GM12878 (cell line): ENCODE measurements around the gene ATP4A. TPM values are rescaled to one million over a fixed set of nuclear protein-coding genes. Genes with fewer than 3 reads are reported as not detected.

ENCODE experiments used
- MEF2A ChIP-seq: IDR thresholded peaks from 2 replicates; pipeline ENCODE4 v1.6.1; 2011; ENCODE audit warnings: low read depth, mild to moderate bottlenecking, low read length, moderate library complexity; ENCODE audit not compliant: insufficient read depth
- SREBF1 ChIP-seq: IDR thresholded peaks from 2 replicates; pipeline ENCODE4 v1.6.1; 2012; ENCODE audit warnings: mild to moderate bottlenecking, low read length
- polyA plus RNA-seq, 11 experiments: library from polyadenylated mRNA; depleted of rRNA in 4 of 11; unstranded in 6 of 11; stranded (reverse) in 5 of 11; fragments of >200 nt; fragmentation: Nextera tagmentation in 4 of 11; fragmentation: Illumina TruSeq in 1 of 11; extraction: Ambion mirVana in 4 of 11; extraction: Trizol in 1 of 11; gene quantifications; 1 replicate in 1 of 11; 2 replicates in 10 of 11; pipeline versions ENCODE4 v1.2.1 to v1.2.3, GENCODE V29; 2011 to 2016; ENCODE audit warnings: inconsistent platforms in 2 of 11, missing spikeins in 2 of 11, low read depth in 1 of 11
- total RNA-seq, 4 experiments: library from RNA; depleted of rRNA in 3 of 4; stranded (reverse); fragments of >200 nt in 3 of 4; fragmentation: Illumina TruSeq in 1 of 4; extraction: Trizol in 1 of 4; gene quantifications; 2 replicates each; pipeline versions ENCODE4 v1.2.1 to v1.2.3, GENCODE V29; 2013 to 2021
- TF ChIP-seq, protein P1 (sequence below): fragments of 450-650 bp; IDR thresholded peaks from 2 replicates; pipeline ENCODE4 v1.6.1; 2017; ENCODE audit warnings: antibody characterized with exemption, mild to moderate bottlenecking, moderate library complexity
- TF ChIP-seq, protein P2 (sequence below): fragments of 450-650 bp; IDR thresholded peaks from 2 replicates; pipeline ENCODE4 v1.6.1; 2018; ENCODE audit warnings: borderline replicate concordance, mild to moderate bottlenecking; ENCODE audit not compliant: partially characterized antibody
- TF ChIP-seq, protein P3 (sequence below): fragments of 450-650 bp; formaldehyde crosslinking; IDR thresholded peaks from 2 replicates; pipeline ENCODE4 v1.5.0; 2022; ENCODE audit warnings: mild to moderate bottlenecking, missing genetic modification characterization

The ATP4A gene
- total and polyA plus RNA-seq, 10 of the 15 experiments (the other 5 are each of a cell fraction or from before 2014, with no cell fraction given) = 0.03 to 1.5 (median 0.11) TPM; not detected in 3

DNA sequence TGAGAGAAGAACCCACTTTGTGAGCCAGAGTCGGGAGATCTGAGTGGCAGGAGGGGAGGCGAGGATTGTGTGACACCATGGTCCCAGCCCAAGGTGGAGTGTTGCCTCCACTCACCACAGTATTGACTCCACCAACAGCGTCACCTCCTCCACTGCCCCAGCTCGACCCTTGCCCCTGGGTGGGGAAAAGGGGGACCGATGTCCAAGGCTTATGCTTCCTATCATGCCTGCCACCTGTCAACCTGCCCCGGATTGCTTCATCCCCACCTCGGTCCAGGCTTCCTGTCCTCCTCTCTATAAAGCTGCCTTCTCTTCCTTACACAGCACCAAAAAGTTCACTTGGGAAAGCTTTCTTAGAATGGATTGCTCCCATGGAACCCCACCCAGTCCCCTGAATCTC is 57.4 kb downstream of the ATP4A start (continued):
- TF ChIP-seq, protein P1, sequence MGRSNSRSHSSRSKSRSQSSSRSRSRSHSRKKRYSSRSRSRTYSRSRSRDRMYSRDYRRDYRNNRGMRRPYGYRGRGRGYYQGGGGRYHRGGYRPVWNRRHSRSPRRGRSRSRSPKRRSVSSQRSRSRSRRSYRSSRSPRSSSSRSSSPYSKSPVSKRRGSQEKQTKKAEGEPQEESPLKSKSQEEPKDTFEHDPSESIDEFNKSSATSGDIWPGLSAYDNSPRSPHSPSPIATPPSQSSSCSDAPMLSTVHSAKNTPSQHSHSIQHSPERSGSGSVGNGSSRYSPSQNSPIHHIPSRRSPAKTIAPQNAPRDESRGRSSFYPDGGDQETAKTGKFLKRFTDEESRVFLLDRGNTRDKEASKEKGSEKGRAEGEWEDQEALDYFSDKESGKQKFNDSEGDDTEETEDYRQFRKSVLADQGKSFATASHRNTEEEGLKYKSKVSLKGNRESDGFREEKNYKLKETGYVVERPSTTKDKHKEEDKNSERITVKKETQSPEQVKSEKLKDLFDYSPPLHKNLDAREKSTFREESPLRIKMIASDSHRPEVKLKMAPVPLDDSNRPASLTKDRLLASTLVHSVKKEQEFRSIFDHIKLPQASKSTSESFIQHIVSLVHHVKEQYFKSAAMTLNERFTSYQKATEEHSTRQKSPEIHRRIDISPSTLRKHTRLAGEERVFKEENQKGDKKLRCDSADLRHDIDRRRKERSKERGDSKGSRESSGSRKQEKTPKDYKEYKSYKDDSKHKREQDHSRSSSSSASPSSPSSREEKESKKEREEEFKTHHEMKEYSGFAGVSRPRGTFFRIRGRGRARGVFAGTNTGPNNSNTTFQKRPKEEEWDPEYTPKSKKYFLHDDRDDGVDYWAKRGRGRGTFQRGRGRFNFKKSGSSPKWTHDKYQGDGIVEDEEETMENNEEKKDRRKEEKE = no peak
- TF ChIP-seq, protein P2, sequence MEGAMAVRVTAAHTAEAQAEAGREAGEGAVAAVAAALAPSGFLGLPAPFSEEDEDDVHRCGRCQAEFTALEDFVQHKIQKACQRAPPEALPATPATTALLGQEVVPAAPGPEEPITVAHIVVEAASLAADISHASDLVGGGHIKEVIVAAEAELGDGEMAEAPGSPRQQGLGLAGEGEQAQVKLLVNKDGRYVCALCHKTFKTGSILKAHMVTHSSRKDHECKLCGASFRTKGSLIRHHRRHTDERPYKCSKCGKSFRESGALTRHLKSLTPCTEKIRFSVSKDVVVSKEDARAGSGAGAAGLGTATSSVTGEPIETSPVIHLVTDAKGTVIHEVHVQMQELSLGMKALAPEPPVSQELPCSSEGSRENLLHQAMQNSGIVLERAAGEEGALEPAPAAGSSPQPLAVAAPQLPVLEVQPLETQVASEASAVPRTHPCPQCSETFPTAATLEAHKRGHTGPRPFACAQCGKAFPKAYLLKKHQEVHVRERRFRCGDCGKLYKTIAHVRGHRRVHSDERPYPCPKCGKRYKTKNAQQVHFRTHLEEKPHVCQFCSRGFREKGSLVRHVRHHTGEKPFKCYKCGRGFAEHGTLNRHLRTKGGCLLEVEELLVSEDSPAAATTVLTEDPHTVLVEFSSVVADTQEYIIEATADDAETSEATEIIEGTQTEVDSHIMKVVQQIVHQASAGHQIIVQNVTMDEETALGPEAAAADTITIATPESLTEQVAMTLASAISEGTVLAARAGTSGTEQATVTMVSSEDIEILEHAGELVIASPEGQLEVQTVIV = no peak
- TF ChIP-seq SREBF1 = no peak
- TF ChIP-seq MEF2A = no peak
- TF ChIP-seq, protein P3, sequence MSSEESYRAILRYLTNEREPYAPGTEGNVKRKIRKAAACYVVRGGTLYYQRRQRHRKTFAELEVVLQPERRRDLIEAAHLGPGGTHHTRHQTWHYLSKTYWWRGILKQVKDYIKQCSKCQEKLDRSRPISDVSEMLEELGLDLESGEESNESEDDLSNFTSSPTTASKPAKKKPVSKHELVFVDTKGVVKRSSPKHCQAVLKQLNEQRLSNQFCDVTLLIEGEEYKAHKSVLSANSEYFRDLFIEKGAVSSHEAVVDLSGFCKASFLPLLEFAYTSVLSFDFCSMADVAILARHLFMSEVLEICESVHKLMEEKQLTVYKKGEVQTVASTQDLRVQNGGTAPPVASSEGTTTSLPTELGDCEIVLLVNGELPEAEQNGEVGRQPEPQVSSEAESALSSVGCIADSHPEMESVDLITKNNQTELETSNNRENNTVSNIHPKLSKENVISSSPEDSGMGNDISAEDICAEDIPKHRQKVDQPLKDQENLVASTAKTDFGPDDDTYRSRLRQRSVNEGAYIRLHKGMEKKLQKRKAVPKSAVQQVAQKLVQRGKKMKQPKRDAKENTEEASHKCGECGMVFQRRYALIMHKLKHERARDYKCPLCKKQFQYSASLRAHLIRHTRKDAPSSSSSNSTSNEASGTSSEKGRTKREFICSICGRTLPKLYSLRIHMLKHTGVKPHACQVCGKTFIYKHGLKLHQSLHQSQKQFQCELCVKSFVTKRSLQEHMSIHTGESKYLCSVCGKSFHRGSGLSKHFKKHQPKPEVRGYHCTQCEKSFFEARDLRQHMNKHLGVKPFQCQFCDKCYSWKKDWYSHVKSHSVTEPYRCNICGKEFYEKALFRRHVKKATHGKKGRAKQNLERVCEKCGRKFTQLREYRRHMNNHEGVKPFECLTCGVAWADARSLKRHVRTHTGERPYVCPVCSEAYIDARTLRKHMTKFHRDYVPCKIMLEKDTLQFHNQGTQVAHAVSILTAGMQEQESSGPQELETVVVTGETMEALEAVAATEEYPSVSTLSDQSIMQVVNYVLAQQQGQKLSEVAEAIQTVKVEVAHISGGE = no peak
